KMS-11 (cell line): ENCODE results near the gene HMBS.
A peak's percentile ranks its signal among the peaks of the same experiment; 100 is the strongest.
"Not testable (repeated sequence)": the region's sequence is repeated elsewhere in the genome, so short reads cannot be mapped to it uniquely, and the experiment has no call there.

Experiments
- H2AFZ ChIP-seq: fragments of 200-600 bp; sonication (generic); 2 replicates; pipeline ENCODE4 v1.6.1; 2016; ENCODE audit warnings: antibody characterized with exemption, mixed run types, low read depth
- H3K27ac ChIP-seq: fragments of 200-600 bp; sonication (generic); 2 replicates; pipeline ENCODE4 v1.6.1; 2016; ENCODE audit warnings: mild to moderate bottlenecking, mixed run types
- H3K27me3 ChIP-seq: fragments of 200-600 bp; sonication (generic); 2 replicates; pipeline ENCODE4 v1.6.1; 2017; ENCODE audit warnings: mild to moderate bottlenecking, low read depth, mixed run types, moderate library complexity; ENCODE audit not compliant: insufficient read depth
- H3K36me3 ChIP-seq: fragments of 200-600 bp; sonication (generic); 2 replicates; pipeline ENCODE4 v1.6.1; 2017; ENCODE audit warnings: mild to moderate bottlenecking, mixed run types; ENCODE audit not compliant: insufficient read depth
- H3K4me1 ChIP-seq: fragments of 200-600 bp; sonication (generic); 2 replicates; pipeline ENCODE4 v1.6.1; 2016; ENCODE audit warnings: mild to moderate bottlenecking, low read depth, mixed run types; ENCODE audit not compliant: poor library complexity, severe bottlenecking
- H3K4me2 ChIP-seq: fragments of 200-600 bp; sonication (generic); 2 replicates; pipeline ENCODE4 v1.7.0; 2016; ENCODE audit warnings: mild to moderate bottlenecking, mixed run types
- H3K4me3 ChIP-seq: fragments of 200-600 bp; sonication (generic); IDR thresholded peaks from 2 replicates; pipeline ENCODE4 v1.6.1; 2017; ENCODE audit warnings: low read depth, low read length, mixed read lengths; ENCODE audit not compliant: insufficient read depth
- H3K79me2 ChIP-seq: fragments of 200-600 bp; sonication (generic); 2 replicates; pipeline ENCODE4 v1.6.1; 2016; ENCODE audit warnings: low read depth, mixed run types; ENCODE audit not compliant: insufficient read depth
- H3K9ac ChIP-seq: fragments of 200-600 bp; sonication (generic); 2 replicates; pipeline ENCODE4 v1.6.1; 2016; ENCODE audit warnings: mild to moderate bottlenecking, mixed run types
- H4K20me1 ChIP-seq: fragments of 200-600 bp; sonication (generic); 2 replicates; pipeline ENCODE4 v1.6.1; 2016; ENCODE audit warnings: mild to moderate bottlenecking, mixed run types; ENCODE audit not compliant: insufficient read depth
- CTCF ChIP-seq: fragments of 200-600 bp; sonication (generic); conservative IDR thresholded peaks from 2 replicates; pipeline ENCODE4 v1.6.1; 2017; ENCODE audit warnings: low read depth, mild to moderate bottlenecking, antibody characterized with exemption, low read length, moderate library complexity, mixed read lengths

Gene HMBS

GRCh38 chr11:119084663-119085436, at the start of gene HMBS:
Gene HMBS (plus strand): TSS chr11:119084881. CDS start chr11:119085034, 153 bp downstream.
- H3K27ac ChIP-seq, result peak within 1 kb of the TSS; percentile 77
- H2AFZ ChIP-seq, result peak within 1 kb of the TSS; percentile 64
- peak within 1 kb of the TSS; percentile 81; the same call in 1 of the 2 replicates for H3K9ac ChIP-seq
- peaks cover 21% of the 10 kb centered on the region for H3K4me1 ChIP-seq
- H3K79me2 ChIP-seq, result peaks cover 9% of the 10 kb centered on the region; the same call in 1 of the 2 replicates
- no peaks in the 10 kb centered on the region for H4K20me1 ChIP-seq
- TF ChIP-seq CTCF, result no peak
- H3K4me3 ChIP-seq, result no peak within 1 kb of the TSS
- no peaks in the 10 kb centered on the region for H3K36me3 ChIP-seq
- peak within 1 kb of the TSS; percentile 80 for H3K4me2 ChIP-seq
- no peaks in the 10 kb centered on the region for H3K27me3 ChIP-seq

- Histone ChIP-seq H3K9ac (no peak overlapping the region), H3K4me2 (no peak overlapping the region), H3K4me3 (no peak overlapping the region), H3K4me1 (peaks cover 9% of the 10 kb centered on the region), H3K79me2 (no peaks in the 10 kb centered on the region), H3K27me3 (no peaks in the 10 kb centered on the region), H2AFZ (no peak overlapping the region), H3K36me3 (no peaks in the 10 kb centered on the region), H3K27ac (no peak overlapping the region), H4K20me1 (no peaks in the 10 kb centered on the region)
- TF ChIP-seq CTCF, result no peak
These were observed 45.8 kb upstream of the HMBS start for GRCh38 chr11:119038884-119039283.

GRCh38 chr11:119039471-119039870, 45.2 kb upstream of the HMBS start:
- not testable (repeated sequence) for H3K9ac ChIP-seq, H4K20me1 ChIP-seq, H3K4me2 ChIP-seq, H2AFZ ChIP-seq, H3K4me1 ChIP-seq, H3K27ac ChIP-seq, H3K27me3 ChIP-seq, H3K4me3 ChIP-seq, H3K79me2 ChIP-seq, H3K36me3 ChIP-seq

GRCh38 chr11:119041821-119042514, 42.7 kb upstream of the HMBS start:
- no peak overlapping the region for H3K9ac ChIP-seq
- H3K79me2 ChIP-seq, result no peaks in the 10 kb centered on the region
- H2AFZ ChIP-seq, result no peak overlapping the region
- H3K4me1 ChIP-seq, result peaks cover 9% of the 10 kb centered on the region
- H3K36me3 ChIP-seq, result no peaks in the 10 kb centered on the region
- no peaks in the 10 kb centered on the region for H4K20me1 ChIP-seq
- peak overlapping the region; percentile 35; the same call in 1 of the 2 replicates for H3K27ac ChIP-seq
- no peak overlapping the region; the same call in 1 of the 2 replicates for H3K4me2 ChIP-seq
- H3K4me3 ChIP-seq, result no peak overlapping the region
- H3K27me3 ChIP-seq, result no peaks in the 10 kb centered on the region
- no peak for TF ChIP-seq CTCF
